ENCODE data around the gene PINLYP.

PINLYP gene

DNA sequence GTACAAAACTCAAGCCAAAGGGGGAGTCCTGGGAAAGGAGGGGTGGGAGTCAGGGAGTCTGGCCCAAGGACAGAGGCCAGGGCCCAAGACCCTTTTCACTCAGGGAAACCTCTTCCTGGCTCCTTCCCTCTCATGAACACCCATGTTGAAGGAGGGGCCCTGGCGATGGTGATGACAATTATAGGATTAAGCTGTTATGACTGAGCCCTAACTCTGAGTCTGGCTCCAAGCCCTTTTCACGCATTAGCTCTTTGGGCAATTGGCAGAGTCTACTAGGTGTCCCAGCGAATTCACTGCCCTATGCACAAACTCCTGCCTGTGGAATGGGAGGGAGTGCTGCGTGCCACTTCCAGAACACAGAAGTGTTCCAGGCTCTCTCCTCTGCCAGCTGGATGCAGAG lies 21.9 kb upstream of the PINLYP start:
- ATAC-seq, result no peak
- TF ChIP-seq ESRRG (CRISPR knock-in tag; IDR thresholded peaks at IDR 0.05) (no peak), ZFP30 (CRISPR knock-in tag; IDR thresholded peaks at IDR 0.05) (no peak), ZNF565 (CRISPR knock-in tag; conservative IDR thresholded peaks at IDR 0.05; ENCODE audit: low read depth) (no peak), TCF4 (CRISPR knock-in tag; IDR thresholded peaks at IDR 0.05; ENCODE audit: borderline replicate concordance) (no peak), SNAI2 (CRISPR knock-in tag; IDR thresholded peaks at IDR 0.05) (no peak), GLIS3 (CRISPR knock-in tag; IDR thresholded peaks at IDR 0.05) (no peak), ZFP3 (CRISPR knock-in tag; IDR thresholded peaks at IDR 0.05) (no peak), ZNF8 (CRISPR knock-in tag; IDR thresholded peaks at IDR 0.05) (no peak), PPARA (CRISPR knock-in tag; IDR thresholded peaks at IDR 0.05; ENCODE audit: borderline replicate concordance) (no peak), TOX (CRISPR knock-in tag; IDR thresholded peaks at IDR 0.05; ENCODE audit: borderline replicate concordance) (no peak), ZNF70 (CRISPR knock-in tag; IDR thresholded peaks at IDR 0.05) (no peak), ZC3H10 (CRISPR knock-in tag; IDR thresholded peaks at IDR 0.05) (no peak), ISL1 (CRISPR knock-in tag; IDR thresholded peaks at IDR 0.05) (no peak), RARB (CRISPR knock-in tag; IDR thresholded peaks at IDR 0.05) (no peak), BACH2 (CRISPR knock-in tag; IDR thresholded peaks at IDR 0.05; ENCODE audit: borderline replicate concordance) (no peak)
- TF ChIP-seq, protein P1, sequence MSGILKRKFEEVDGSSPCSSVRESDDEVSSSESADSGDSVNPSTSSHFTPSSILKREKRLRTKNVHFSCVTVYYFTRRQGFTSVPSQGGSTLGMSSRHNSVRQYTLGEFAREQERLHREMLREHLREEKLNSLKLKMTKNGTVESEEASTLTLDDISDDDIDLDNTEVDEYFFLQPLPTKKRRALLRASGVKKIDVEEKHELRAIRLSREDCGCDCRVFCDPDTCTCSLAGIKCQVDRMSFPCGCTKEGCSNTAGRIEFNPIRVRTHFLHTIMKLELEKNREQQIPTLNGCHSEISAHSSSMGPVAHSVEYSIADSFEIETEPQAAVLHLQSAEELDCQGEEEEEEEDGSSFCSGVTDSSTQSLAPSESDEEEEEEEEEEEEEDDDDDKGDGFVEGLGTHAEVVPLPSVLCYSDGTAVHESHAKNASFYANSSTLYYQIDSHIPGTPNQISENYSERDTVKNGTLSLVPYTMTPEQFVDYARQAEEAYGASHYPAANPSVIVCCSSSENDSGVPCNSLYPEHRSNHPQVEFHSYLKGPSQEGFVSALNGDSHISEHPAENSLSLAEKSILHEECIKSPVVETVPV (CRISPR knock-in tag; IDR thresholded peaks at IDR 0.05), result no peak
- TF ChIP-seq, protein P2, sequence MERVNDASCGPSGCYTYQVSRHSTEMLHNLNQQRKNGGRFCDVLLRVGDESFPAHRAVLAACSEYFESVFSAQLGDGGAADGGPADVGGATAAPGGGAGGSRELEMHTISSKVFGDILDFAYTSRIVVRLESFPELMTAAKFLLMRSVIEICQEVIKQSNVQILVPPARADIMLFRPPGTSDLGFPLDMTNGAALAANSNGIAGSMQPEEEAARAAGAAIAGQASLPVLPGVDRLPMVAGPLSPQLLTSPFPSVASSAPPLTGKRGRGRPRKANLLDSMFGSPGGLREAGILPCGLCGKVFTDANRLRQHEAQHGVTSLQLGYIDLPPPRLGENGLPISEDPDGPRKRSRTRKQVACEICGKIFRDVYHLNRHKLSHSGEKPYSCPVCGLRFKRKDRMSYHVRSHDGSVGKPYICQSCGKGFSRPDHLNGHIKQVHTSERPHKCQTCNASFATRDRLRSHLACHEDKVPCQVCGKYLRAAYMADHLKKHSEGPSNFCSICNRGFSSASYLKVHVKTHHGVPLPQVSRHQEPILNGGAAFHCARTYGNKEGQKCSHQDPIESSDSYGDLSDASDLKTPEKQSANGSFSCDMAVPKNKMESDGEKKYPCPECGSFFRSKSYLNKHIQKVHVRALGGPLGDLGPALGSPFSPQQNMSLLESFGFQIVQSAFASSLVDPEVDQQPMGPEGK (CRISPR knock-in tag; IDR thresholded peaks at IDR 0.05; ENCODE audit: borderline replicate concordance), result no peak
- TF ChIP-seq, protein P3, sequence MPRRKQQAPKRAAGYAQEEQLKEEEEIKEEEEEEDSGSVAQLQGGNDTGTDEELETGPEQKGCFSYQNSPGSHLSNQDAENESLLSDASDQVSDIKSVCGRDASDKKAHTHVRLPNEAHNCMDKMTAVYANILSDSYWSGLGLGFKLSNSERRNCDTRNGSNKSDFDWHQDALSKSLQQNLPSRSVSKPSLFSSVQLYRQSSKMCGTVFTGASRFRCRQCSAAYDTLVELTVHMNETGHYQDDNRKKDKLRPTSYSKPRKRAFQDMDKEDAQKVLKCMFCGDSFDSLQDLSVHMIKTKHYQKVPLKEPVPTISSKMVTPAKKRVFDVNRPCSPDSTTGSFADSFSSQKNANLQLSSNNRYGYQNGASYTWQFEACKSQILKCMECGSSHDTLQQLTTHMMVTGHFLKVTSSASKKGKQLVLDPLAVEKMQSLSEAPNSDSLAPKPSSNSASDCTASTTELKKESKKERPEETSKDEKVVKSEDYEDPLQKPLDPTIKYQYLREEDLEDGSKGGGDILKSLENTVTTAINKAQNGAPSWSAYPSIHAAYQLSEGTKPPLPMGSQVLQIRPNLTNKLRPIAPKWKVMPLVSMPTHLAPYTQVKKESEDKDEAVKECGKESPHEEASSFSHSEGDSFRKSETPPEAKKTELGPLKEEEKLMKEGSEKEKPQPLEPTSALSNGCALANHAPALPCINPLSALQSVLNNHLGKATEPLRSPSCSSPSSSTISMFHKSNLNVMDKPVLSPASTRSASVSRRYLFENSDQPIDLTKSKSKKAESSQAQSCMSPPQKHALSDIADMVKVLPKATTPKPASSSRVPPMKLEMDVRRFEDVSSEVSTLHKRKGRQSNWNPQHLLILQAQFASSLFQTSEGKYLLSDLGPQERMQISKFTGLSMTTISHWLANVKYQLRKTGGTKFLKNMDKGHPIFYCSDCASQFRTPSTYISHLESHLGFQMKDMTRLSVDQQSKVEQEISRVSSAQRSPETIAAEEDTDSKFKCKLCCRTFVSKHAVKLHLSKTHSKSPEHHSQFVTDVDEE (CRISPR knock-in tag; IDR thresholded peaks at IDR 0.05), result no peak
- TF ChIP-seq, protein P4, sequence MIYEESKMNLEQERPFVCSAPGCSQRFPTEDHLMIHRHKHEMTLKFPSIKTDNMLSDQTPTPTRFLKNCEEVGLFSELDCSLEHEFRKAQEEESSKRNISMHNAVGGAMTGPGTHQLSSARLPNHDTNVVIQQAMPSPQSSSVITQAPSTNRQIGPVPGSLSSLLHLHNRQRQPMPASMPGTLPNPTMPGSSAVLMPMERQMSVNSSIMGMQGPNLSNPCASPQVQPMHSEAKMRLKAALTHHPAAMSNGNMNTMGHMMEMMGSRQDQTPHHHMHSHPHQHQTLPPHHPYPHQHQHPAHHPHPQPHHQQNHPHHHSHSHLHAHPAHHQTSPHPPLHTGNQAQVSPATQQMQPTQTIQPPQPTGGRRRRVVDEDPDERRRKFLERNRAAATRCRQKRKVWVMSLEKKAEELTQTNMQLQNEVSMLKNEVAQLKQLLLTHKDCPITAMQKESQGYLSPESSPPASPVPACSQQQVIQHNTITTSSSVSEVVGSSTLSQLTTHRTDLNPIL (CRISPR knock-in tag; IDR thresholded peaks at IDR 0.05; ENCODE audit: low read depth), result no peak

DNA sequence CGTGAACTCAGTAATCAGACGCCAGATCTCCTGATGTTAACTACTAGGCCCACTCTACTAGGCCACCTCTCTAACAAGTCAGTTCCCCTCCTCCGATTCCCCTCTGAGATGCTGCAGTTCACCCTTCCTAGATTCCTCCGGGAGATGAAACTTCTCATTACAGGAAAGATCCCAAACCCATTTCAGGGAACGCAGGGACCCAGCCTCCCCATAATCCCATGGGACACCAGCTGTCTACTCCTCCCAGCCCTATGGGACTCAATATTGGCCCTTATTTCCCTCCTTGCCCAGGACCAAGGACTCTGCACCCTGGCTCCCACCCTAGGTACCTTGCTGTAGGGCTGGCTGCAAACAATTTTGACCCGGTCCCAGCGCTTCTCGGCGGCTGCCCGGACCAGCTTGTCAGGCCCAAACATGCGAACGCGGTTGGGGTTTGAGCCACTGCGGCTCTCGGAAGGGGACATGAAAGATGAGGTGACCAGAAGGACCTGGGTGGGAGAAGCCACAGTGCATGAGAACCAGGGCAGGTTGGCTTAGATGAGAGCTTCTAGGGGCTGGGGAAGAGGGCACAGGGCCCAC lies 21.2 kb upstream of the PINLYP start:
- TF ChIP-seq OSR1 (CRISPR knock-in tag; IDR thresholded peaks at IDR 0.05) (no peak), TOX (CRISPR knock-in tag; IDR thresholded peaks at IDR 0.05; ENCODE audit: borderline replicate concordance) (no peak), ESRRG (CRISPR knock-in tag; IDR thresholded peaks at IDR 0.05) (no peak)
- no peak for ATAC-seq

DNA sequence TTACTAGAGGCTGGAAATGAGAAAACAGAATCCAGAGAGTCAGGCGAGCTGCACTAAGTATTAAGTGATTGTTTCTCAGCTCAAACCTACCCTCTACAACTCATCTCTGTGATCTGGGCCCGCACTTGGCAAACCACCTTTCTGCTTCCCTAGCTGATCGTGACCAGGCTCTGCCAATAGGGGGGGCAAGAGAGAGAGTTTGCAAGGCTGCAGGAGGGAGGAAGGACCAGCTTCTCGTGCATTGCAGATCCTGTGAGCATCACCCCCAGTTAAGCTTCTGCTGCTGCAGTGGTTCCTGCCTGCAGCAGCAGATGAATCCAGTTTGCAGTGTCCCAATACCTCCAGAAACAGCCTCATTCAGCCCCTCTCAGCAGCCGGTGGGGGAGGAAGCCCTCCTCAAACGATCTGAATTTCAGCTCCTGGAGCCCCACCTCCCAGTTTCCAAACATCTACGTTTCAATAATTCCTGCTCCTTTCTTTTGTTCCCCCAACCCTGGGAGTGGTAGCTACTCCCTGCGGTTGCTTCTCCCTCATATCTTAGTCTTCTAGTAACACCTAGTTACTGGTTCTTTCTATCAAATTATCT lies 20.3 kb upstream of the PINLYP start:
- peak; percentile 94 for ATAC-seq
- no peak for TF ChIP-seq ZNF70 (CRISPR knock-in tag; IDR thresholded peaks at IDR 0.05)
- no peak for TF ChIP-seq ZFP3 (CRISPR knock-in tag; IDR thresholded peaks at IDR 0.05)
- no peak for TF ChIP-seq RARB (CRISPR knock-in tag; IDR thresholded peaks at IDR 0.05)
- no peak for TF ChIP-seq SNAI2 (CRISPR knock-in tag; IDR thresholded peaks at IDR 0.05)
- TF ChIP-seq, protein P4 (CRISPR knock-in tag; IDR thresholded peaks at IDR 0.05; ENCODE audit: low read depth), result no peak
- TF ChIP-seq ZC3H10 (CRISPR knock-in tag; IDR thresholded peaks at IDR 0.05), result no peak
- TF ChIP-seq, protein P1 (CRISPR knock-in tag; IDR thresholded peaks at IDR 0.05), result no peak
